ENCODE results near the gene NUDT1. TPM values are rescaled to one million over a fixed set of nuclear protein-coding genes. Genes with fewer than 3 reads are reported as not detected.

NUDT1 gene
- total RNA-seq, 2 experiments from 2014 or later = 12.8 to 13.0 TPM

DNA sequence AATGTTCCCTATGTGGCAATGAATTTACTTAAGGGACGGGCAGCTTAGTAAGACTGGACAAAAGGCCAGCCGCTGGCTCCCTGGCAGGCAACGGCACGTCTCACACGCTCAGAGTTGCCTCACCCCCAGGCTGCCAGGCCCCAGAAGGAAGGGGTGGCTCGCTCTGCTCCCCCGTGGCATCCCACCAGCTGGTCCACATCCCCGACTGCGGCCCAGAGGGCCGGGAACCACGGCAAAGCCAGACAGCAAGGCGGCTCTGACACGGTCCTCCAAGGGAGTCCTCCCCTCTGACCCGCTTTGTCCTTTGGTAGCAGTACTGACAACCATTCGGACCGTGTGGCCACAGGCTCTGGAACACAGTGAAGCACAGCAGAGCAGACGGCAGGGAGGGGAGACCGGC is 34.1 kb downstream of the NUDT1 start:
- Mint-ChIP-seq H3K27ac (no peak overlapping the region), H3K4me3 (no peak overlapping the region), H3K27me3 (no peaks in the 10 kb centered on the region), H3K4me1 (ENCODE audit: low read depth) (no peaks in the 10 kb centered on the region), H3K36me3 (ENCODE audit: low read depth) (peaks cover 13% of the 10 kb centered on the region), H3K9me3 (no peaks in the 10 kb centered on the region)
- H3K27ac ChIP-seq (ENCODE audit: low read depth in 1 of 2, low read length in 2 of 2) = no peak overlapping the region
- no peak overlapping the region for H3K4me3 ChIP-seq (ENCODE audit: low read length)
- H3K27me3 ChIP-seq (ENCODE audit: control insufficient read depth in 1 of 2, insufficient read depth in 2 of 2, low read length in 2 of 2) = no peaks in the 10 kb centered on the region
- H3K36me3 ChIP-seq (ENCODE audit: insufficient read depth, low read length) = peaks cover 3% of the 10 kb centered on the region
- TF ChIP-seq CTCF (IDR thresholded peaks at IDR 0.05) = no peak
- ChIA-PET POLR2A (interaction anchor here (0.6 kb wide), 1 partner anchor 397 kb away, joined by 3 read pairs; no protein-coding TSS in a partner anchor), CTCF (no interaction called here)
- ATAC-seq (ENCODE audit: poor library complexity) (no peak), DNase-seq (no peak)
- H3K9me3 ChIP-seq (ENCODE audit: control insufficient read depth in 1 of 2, insufficient read depth in 1 of 2, low read length in 2 of 2) = no peaks in the 10 kb centered on the region
- intact Hi-C loops (cut with DNase I, micrococcal nuclease) = no loop called here
- H3K4me1 ChIP-seq (ENCODE audit: insufficient read depth, low read length) = no peaks in the 10 kb centered on the region

DNA sequence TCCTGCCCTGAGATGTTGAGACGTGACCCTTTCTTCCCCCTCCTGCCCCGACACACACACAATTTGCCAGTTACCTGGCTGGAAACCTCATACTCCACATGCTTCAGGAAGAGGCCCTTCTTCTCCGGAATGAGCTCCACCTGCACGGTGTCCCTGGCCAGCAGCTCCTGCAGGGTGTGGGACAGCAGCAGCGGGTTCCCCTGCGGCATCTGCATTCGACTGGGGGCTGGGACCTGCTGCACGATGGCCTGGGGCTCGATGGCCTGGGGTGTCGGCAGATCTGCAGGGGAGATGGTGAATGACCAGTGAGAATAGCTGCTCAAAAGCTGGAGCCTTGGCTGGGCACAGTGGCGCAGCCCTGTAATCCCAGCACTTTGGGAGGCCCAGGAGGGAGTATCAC is 36.0 kb downstream of the NUDT1 start:
- intact Hi-C loops (cut with DNase I, micrococcal nuclease) = no loop called here
- ChIA-PET CTCF (no interaction called here), POLR2A (no interaction called here)
- DNase-seq (no peak), ATAC-seq (ENCODE audit: poor library complexity) (no peak)
- Mint-ChIP-seq H3K4me3 (no peak overlapping the region), H3K9me3 (no peaks in the 10 kb centered on the region), H3K36me3 (ENCODE audit: low read depth) (peaks cover 8% of the 10 kb centered on the region), H3K27me3 (no peaks in the 10 kb centered on the region), H3K4me1 (ENCODE audit: low read depth) (no peaks in the 10 kb centered on the region), H3K27ac (no peak overlapping the region)
- Histone ChIP-seq H3K4me1 (ENCODE audit: insufficient read depth, low read length) (no peaks in the 10 kb centered on the region), H3K27ac (ENCODE audit: low read depth in 1 of 2, low read length in 2 of 2) (no peak overlapping the region), H3K9me3 (ENCODE audit: control insufficient read depth in 1 of 2, insufficient read depth in 1 of 2, low read length in 2 of 2) (no peaks in the 10 kb centered on the region), H3K36me3 (ENCODE audit: insufficient read depth, low read length) (no peaks in the 10 kb centered on the region), H3K4me3 (ENCODE audit: low read length) (no peak overlapping the region), H3K27me3 (ENCODE audit: control insufficient read depth in 1 of 2, insufficient read depth in 2 of 2, low read length in 2 of 2) (no peaks in the 10 kb centered on the region)
- TF ChIP-seq CTCF (IDR thresholded peaks at IDR 0.05) = no peak

DNA sequence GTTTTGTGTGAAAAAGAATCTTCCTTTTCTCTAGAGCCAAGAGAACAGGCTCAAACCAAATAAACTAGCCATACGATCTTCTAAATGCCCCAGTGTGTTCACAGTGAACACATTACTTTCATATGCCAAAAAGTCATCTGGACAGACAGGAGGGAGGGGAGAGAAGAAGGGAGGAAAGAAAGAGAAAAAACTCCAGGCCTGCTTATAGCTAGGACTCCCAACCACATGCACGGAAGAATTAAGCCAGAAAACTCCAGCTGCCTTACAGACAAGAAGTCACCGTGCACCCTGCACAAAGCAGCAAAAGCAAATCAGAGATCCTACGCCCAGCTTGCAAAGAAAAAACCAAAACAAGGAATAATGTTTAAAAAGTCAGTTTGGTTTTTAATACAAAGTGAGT is 37.9 kb downstream of the NUDT1 start:
- POLR2A ChIA-PET = no interaction called here
- Mint-ChIP-seq H3K27me3 (no peaks in the 10 kb centered on the region), H3K4me1 (ENCODE audit: low read depth) (no peaks in the 10 kb centered on the region), H3K36me3 (ENCODE audit: low read depth) (peaks cover 8% of the 10 kb centered on the region), H3K4me3 (no peak overlapping the region), H3K9me3 (no peaks in the 10 kb centered on the region), H3K27ac (no peak overlapping the region)
- H3K27ac ChIP-seq (ENCODE audit: low read depth in 1 of 2, low read length in 2 of 2) = no peak overlapping the region
- ATAC-seq (ENCODE audit: poor library complexity) (no peak), DNase-seq (no peak)
- H3K27me3 ChIP-seq (ENCODE audit: control insufficient read depth in 1 of 2, insufficient read depth in 2 of 2, low read length in 2 of 2) = no peaks in the 10 kb centered on the region
- no peaks in the 10 kb centered on the region for H3K36me3 ChIP-seq (ENCODE audit: insufficient read depth, low read length)
- CTCF ChIA-PET = no interaction called here
- H3K4me1 ChIP-seq (ENCODE audit: insufficient read depth, low read length) = no peaks in the 10 kb centered on the region
- no peak for TF ChIP-seq CTCF (IDR thresholded peaks at IDR 0.05)
- no peak overlapping the region for H3K4me3 ChIP-seq (ENCODE audit: low read length)
- intact Hi-C loops (cut with DNase I, micrococcal nuclease) = no loop called here
- no peaks in the 10 kb centered on the region for H3K9me3 ChIP-seq (ENCODE audit: control insufficient read depth in 1 of 2, insufficient read depth in 1 of 2, low read length in 2 of 2)
